WTC11 (cell line): ENCODE data around the gene ITK. TPM values are rescaled to one million over a fixed set of nuclear protein-coding genes. Genes with fewer than 3 reads are reported as not detected.

Source experiments
- ATAC-seq: fragments of 200-7000 bp; cut with Tn5 transposase; 2 replicates; pipeline ENCODE4 v1.10.0; 2021; ENCODE audit warnings: mild to moderate bottlenecking, moderate library complexity
- CTCF ChIA-PET: fragments of 300-600 bp; sonication (Branson Sonifier 250); formaldehyde crosslinking; loops from one replicate; lab custom pipeline; 2021; ENCODE audit warnings: antibody characterized with exemption; lab: Charles Lee
- POLR2A ChIA-PET: fragments of 350-600 bp; sonication (Branson Sonifier 250); formaldehyde crosslinking; loops from one replicate; lab custom pipeline; 2021; ENCODE audit warnings: antibody characterized with exemption; lab: Charles Lee
- DNase-seq: peaks from one replicate; pipeline ENCODE4 v3.0.0; 2021; ENCODE audit warnings: low spot score
- H3K27ac Mint-ChIP-seq: 2 replicates; pipeline ENCODE4 v1.8.0; 2021; ENCODE audit warnings: mixed read lengths
- H3K27me3 Mint-ChIP-seq: 2 replicates; pipeline ENCODE4 v1.8.0; 2021; ENCODE audit warnings: low read depth, mild to moderate bottlenecking, moderate library complexity, mixed read lengths
- H3K36me3 Mint-ChIP-seq: 2 replicates; pipeline ENCODE4 v1.8.0; 2021; ENCODE audit warnings: mixed read lengths
- H3K4me1 Mint-ChIP-seq: 2 replicates; pipeline ENCODE4 v1.8.0; 2022; ENCODE audit warnings: mixed read lengths
- H3K4me3 Mint-ChIP-seq: 2 replicates; pipeline ENCODE4 v1.8.0; 2021; ENCODE audit warnings: mild to moderate bottlenecking, moderate library complexity, mixed read lengths
- H3K9me3 Mint-ChIP-seq: 2 replicates; pipeline ENCODE4 v1.8.0; 2021; ENCODE audit warnings: mixed read lengths
- ATF1 ChIP-seq: sonication (generic); formaldehyde crosslinking; IDR thresholded peaks from 2 replicates; pipeline ENCODE4 v1.8.1; 2023; ENCODE audit warnings: mild to moderate bottlenecking, moderate library complexity, missing genetic modification reagents
- CDX4 ChIP-seq: fragments of 250-450 bp; sonication (Bioruptor Pico); IDR thresholded peaks from 2 replicates; pipeline ENCODE4 v1.9.0; 2021; ENCODE audit warnings: moderate library complexity, mild to moderate bottlenecking, inconsistent platforms, borderline replicate concordance
- CTCF ChIP-seq: fragments of 200-600 bp; IDR thresholded peaks from 2 replicates; pipeline ENCODE4 v1.8.0; 2022; ENCODE audit warnings: antibody characterized with exemption
- ETV6 ChIP-seq: sonication (generic); formaldehyde crosslinking; IDR thresholded peaks from 2 replicates; pipeline ENCODE4 v1.8.1; 2022; ENCODE audit warnings: mild to moderate bottlenecking, missing genetic modification reagents
- FOXJ3 ChIP-seq: sonication (generic); formaldehyde crosslinking; IDR thresholded peaks from 2 replicates; pipeline ENCODE4 v1.9.0; 2021; ENCODE audit warnings: missing genetic modification reagents, mild to moderate bottlenecking, borderline replicate concordance
- GRHL2 ChIP-seq: fragments of 250-450 bp; sonication (Bioruptor Pico); IDR thresholded peaks from 2 replicates; pipeline ENCODE4 v1.8.0; 2022; ENCODE audit warnings: mild to moderate bottlenecking, moderate library complexity; ENCODE audit not compliant: insufficient replicate concordance, severe bottlenecking
- HMGXB4 ChIP-seq: sonication (generic); formaldehyde crosslinking; IDR thresholded peaks from 2 replicates; pipeline ENCODE4 v1.8.1; 2023; ENCODE audit warnings: mild to moderate bottlenecking, moderate library complexity, missing genetic modification reagents
- IRF1 ChIP-seq: sonication (generic); formaldehyde crosslinking; IDR thresholded peaks from 2 replicates; pipeline ENCODE4 v1.8.0; 2023; ENCODE audit warnings: missing genetic modification reagents
- PRRX2 ChIP-seq: fragments of 250-450 bp; sonication (Bioruptor Pico); IDR thresholded peaks from 2 replicates; pipeline ENCODE4 v1.8.0; 2021; ENCODE audit warnings: mild to moderate bottlenecking
- RORB ChIP-seq: fragments of 250-450 bp; sonication (Bioruptor Pico); IDR thresholded peaks from 2 replicates; pipeline ENCODE4 v1.9.0; 2021; ENCODE audit warnings: mild to moderate bottlenecking
- SMAD4 ChIP-seq: sonication (generic); formaldehyde crosslinking; IDR thresholded peaks from 2 replicates; pipeline ENCODE4 v1.8.0; 2022; ENCODE audit warnings: mild to moderate bottlenecking, missing genetic modification reagents
- SOX15 ChIP-seq: fragments of 250-450 bp; sonication (Bioruptor Pico); IDR thresholded peaks from 2 replicates; pipeline ENCODE4 v1.9.0; 2021; ENCODE audit warnings: mild to moderate bottlenecking
- TCF7 ChIP-seq: sonication (generic); formaldehyde crosslinking; IDR thresholded peaks from 2 replicates; pipeline ENCODE4 v1.8.0; 2022; ENCODE audit warnings: mild to moderate bottlenecking, low read depth, missing genetic modification reagents, moderate library complexity
- TEAD4 ChIP-seq: sonication (generic); formaldehyde crosslinking; IDR thresholded peaks from 2 replicates; pipeline ENCODE4 v1.8.0; 2022; ENCODE audit warnings: mild to moderate bottlenecking, missing genetic modification reagents
- ZSCAN18 ChIP-seq: fragments of 250-450 bp; sonication (Bioruptor Pico); IDR thresholded peaks from 2 replicates; pipeline ENCODE4 v2.1.2; 2022; ENCODE audit warnings: mild to moderate bottlenecking, moderate library complexity
- total RNA-seq: library from RNA; stranded (reverse); gene quantifications from 3 replicates; pipeline ENCODE4 v1.2.3, GENCODE V29; 2021

ITK gene
- total RNA-seq, 1 experiment from 2014 or later, result 0.52 TPM

GRCh38 chr5:157278319-157279037 lies 97.8 kb downstream of the ITK start:
- TF ChIP-seq TCF7 (CRISPR knock-in tag), result no peak
- TF ChIP-seq ZSCAN18, result 0 out of 2 replicates have a peak, but pooled peaks have one; percentile 55
- Mint-ChIP-seq H3K4me1 (peaks cover 14% of the 10 kb centered on the region), H3K27ac (no peak overlapping the region), H3K27me3 (no peaks in the 10 kb centered on the region), H3K4me3 (no peak overlapping the region), H3K9me3 (no peaks in the 10 kb centered on the region), H3K36me3 (no peaks in the 10 kb centered on the region)
- CTCF ChIA-PET, result interaction anchor here (2.2 kb wide), 1 partner anchor 26 kb away, joined by 8 read pairs; no protein-coding TSS in a partner anchor
- POLR2A ChIA-PET, result no interaction called here
- ATAC-seq (no peak), DNase-seq (no peak)

- Mint-ChIP-seq H3K4me3 (no peak overlapping the region), H3K27ac (no peak overlapping the region), H3K4me1 (peaks cover 14% of the 10 kb centered on the region), H3K27me3 (no peaks in the 10 kb centered on the region), H3K9me3 (no peaks in the 10 kb centered on the region), H3K36me3 (no peaks in the 10 kb centered on the region)
- TF ChIP-seq SMAD4 (CRISPR knock-in tag), result no peak
- TF ChIP-seq GRHL2, result no peak
- TF ChIP-seq RORB (CRISPR knock-in tag), result no peak
- TF ChIP-seq CDX4 (CRISPR knock-in tag), result no peak
- no peak for TF ChIP-seq IRF1 (CRISPR knock-in tag)
- no peak for TF ChIP-seq ETV6 (CRISPR knock-in tag)
- no peak for TF ChIP-seq SOX15 (CRISPR knock-in tag)
- no peak for TF ChIP-seq PRRX2 (CRISPR knock-in tag)
- no peak for TF ChIP-seq TEAD4
- TF ChIP-seq FOXJ3, result no peak
- no peak for TF ChIP-seq ATF1 (CRISPR knock-in tag)
- DNase-seq, result no peak
- POLR2A ChIA-PET, result no interaction called here
- no peak for ATAC-seq
- CTCF ChIA-PET, result interaction anchor here (1.4 kb wide), 1 partner anchor 49 kb away, joined by 3 read pairs; no protein-coding TSS in a partner anchor
Measured at GRCh38 chr5:157279605-157280239, 99.1 kb downstream of the ITK start.

- CTCF ChIA-PET, result interaction anchor here (1.7 kb wide), 1 partner anchor 23 kb away, joined by 4 read pairs; no protein-coding TSS in a partner anchor
- ATAC-seq (no peak), DNase-seq (no peak)
- no peak for TF ChIP-seq HMGXB4 (CRISPR knock-in tag)
- no peak for TF ChIP-seq CTCF
- H3K4me3 Mint-ChIP-seq, result no peak overlapping the region
- no peaks in the 10 kb centered on the region for H3K27me3 Mint-ChIP-seq
- POLR2A ChIA-PET, result no interaction called here
- H3K9me3 Mint-ChIP-seq, result no peaks in the 10 kb centered on the region
- peaks cover 14% of the 10 kb centered on the region for H3K4me1 Mint-ChIP-seq
- H3K27ac Mint-ChIP-seq, result no peak overlapping the region
- peaks cover 4% of the 10 kb centered on the region; the same call in 1 of the 2 replicates for H3K36me3 Mint-ChIP-seq
Measured at GRCh38 chr5:157280927-157281326, 100.3 kb downstream of the ITK start.
